ENCODE measurements around the gene EVPL. TPM values are rescaled to one million over a fixed set of nuclear protein-coding genes. Genes with fewer than 3 reads are reported as not detected.

EVPL gene
- total and polyA plus RNA-seq, 7 donors: 2.9 to 23.5 (median 6.4) TPM

- WGBS, 2 donors: 67 to 86% methylated on average over 3 of the region's 3 CpGs
- Histone ChIP-seq H3K4me3 (no peak overlapping the region), H3K36me3 (peaks cover 45 to 100% (median 65%) of the 10 kb centered on the region in 4 donors), H3K9me3 (no peaks in the 10 kb centered on the region), H3K4me1 (peaks cover 0 to 3% (median under 1%) of the 10 kb centered on the region in 4 donors), H3K27ac (no peak overlapping the region), H3K27me3 (no peaks in the 10 kb centered on the region)
- no peak for TF ChIP-seq POLR2A (IDR thresholded peaks at IDR 0.05)
- no peak for TF ChIP-seq POLR2AphosphoS5 (IDR thresholded peaks at IDR 0.05)
- TF ChIP-seq CTCF (IDR thresholded peaks at IDR 0.05): no peak
- intact Hi-C loops (cut with DNase I): no loop called here
- no peak for DNase-seq
Measured at GRCh38 chr17:76056882-76057281, 29.8 kb upstream of the EVPL start.

- Histone ChIP-seq H3K27me3 (no peaks in the 10 kb centered on the region), H3K36me3 (peaks cover 42 to 93% (median 53%) of the 10 kb centered on the region in 4 donors), H3K4me3 (no peak overlapping the region), H3K9me3 (no peaks in the 10 kb centered on the region), H3K27ac (peak overlapping the region in 3 of 4 donors; percentile 10 to 51 (median 38)), H3K4me1 (peaks cover 0 to 29% (median 21%) of the 10 kb centered on the region in 4 donors)
- 90 to 92% methylated on average over 4 of the region's 4 CpGs for WGBS, 2 donors
- intact Hi-C loops (cut with DNase I): no loop called here
- TF ChIP-seq POLR2A (IDR thresholded peaks at IDR 0.05) (no peak), EP300 (IDR thresholded peaks at IDR 0.05) (no peak), CTCF (IDR thresholded peaks at IDR 0.05) (no peak), POLR2AphosphoS5 (IDR thresholded peaks at IDR 0.05) (no peak)
- DNase-seq: no peak
Measured at GRCh38 chr17:76054112-76054476, 27.0 kb upstream of the EVPL start.

- peak overlapping the region in 1 of 4 donors; percentile 12 for H3K4me3 ChIP-seq
- intact Hi-C loops (cut with DNase I): no loop called here
- H3K27me3 ChIP-seq: no peaks in the 10 kb centered on the region
- DNase-seq: no peak
- no peaks in the 10 kb centered on the region for H3K9me3 ChIP-seq
- peaks cover 39 to 93% (median 51%) of the 10 kb centered on the region in 4 donors for H3K36me3 ChIP-seq
- TF ChIP-seq EP300 (IDR thresholded peaks at IDR 0.05) (no peak), POLR2A (IDR thresholded peaks at IDR 0.05) (no peak), CTCF (IDR thresholded peaks at IDR 0.05) (no peak), POLR2AphosphoS5 (IDR thresholded peaks at IDR 0.05) (no peak)
- WGBS, 2 donors: 78 to 79% methylated on average over 17 of the region's 17 CpGs
- H3K4me1 ChIP-seq: peaks cover 0 to 35% (median 27%) of the 10 kb centered on the region in 4 donors
- H3K27ac ChIP-seq: peak overlapping the region in 3 of 4 donors; percentile 10 to 51 (median 38)
Measured at GRCh38 chr17:76053246-76054111, 26.4 kb upstream of the EVPL start.

- Histone ChIP-seq H3K4me1 (peaks cover 0 to 41% (median 30%) of the 10 kb centered on the region in 4 donors), H3K36me3 (peaks cover 35 to 93% (median 48%) of the 10 kb centered on the region in 4 donors), H3K4me3 (no peak overlapping the region), H3K9me3 (no peaks in the 10 kb centered on the region), H3K27ac (peak overlapping the region in 3 of 4 donors; percentile 36 to 67 (median 63)), H3K27me3 (no peaks in the 10 kb centered on the region)
- DNase-seq: no peak
- no peak for TF ChIP-seq CTCF (IDR thresholded peaks at IDR 0.05)
- TF ChIP-seq POLR2AphosphoS5 (IDR thresholded peaks at IDR 0.05): no peak
- no peak for TF ChIP-seq EP300 (IDR thresholded peaks at IDR 0.05)
- TF ChIP-seq POLR2A (IDR thresholded peaks at IDR 0.05): no peak
- whole genome bisulfite sequencing, 2 donors: 36 to 59% methylated on average over 6 of the region's 6 CpGs
- intact Hi-C loops (cut with DNase I): no loop called here
Measured at GRCh38 chr17:76051561-76051960, 24.5 kb upstream of the EVPL start.

Measured in sigmoid colon (tissue), 7 donors.